ENCODE data around the gene NUP133.
"Not testable (repeated sequence)": the region's sequence is repeated elsewhere in the genome, so short reads cannot be mapped to it uniquely, and the experiment has no call there.

NUP133 gene

GRCh38 chr1:229411434-229412055 is 96.6 kb downstream of the NUP133 start:
- DNase-seq (ENCODE audit: low read depth), result no peak

DNA sequence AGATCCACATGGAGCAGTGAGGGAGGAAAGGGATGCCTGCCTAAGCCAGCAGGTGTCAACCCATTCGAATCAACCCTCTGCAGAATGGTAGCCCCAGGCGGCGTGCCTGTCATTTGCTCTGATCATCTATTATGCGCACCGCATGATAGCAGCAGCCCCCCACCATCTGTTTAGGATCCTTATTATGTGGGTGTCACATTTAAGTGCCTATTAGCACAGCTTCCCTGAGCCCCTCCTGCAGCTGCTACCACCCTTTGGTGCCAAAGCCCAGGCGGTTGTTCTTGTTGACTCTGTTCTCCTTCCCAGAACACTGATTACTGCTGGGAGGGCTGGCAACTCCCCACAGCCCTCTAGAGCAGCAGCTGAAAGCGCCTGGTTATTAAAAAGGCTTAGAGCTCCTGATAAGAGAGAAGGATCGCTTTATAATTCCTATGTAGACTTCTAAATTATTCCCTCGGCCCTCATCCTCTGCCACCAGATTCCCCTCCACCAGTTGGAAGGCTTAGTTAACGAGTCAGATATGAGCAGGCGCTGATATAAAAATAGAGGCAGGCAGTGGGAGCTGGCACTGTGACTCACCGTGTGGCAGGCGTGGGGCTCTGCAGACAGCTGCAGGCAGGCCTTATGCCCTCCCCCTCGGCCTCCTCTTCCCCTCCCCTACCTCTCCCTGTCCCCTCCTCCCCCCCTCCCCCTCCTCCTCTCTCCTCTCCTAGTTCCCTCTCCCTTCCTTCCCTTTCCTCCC is 97.3 kb downstream of the NUP133 start:
- DNase-seq (ENCODE audit: low read depth), result no peak

DNA sequence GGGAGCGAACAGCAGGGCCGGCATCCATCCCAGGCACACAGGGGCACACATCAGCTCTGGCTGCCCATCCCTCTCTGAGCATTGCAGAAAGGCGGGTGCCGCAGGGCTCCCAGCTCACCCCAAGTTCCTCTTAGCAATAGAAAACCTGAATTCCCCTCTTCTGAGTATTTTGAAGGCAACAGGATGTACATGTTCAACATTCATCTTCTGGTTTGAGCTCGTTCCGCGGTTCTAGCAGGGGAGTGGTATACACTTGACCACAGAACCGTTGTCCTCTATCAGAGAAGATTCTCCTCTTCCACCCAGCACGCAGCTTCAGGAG is 97.8 kb downstream of the NUP133 start:
- no peak for DNase-seq (ENCODE audit: low read depth)

DNA sequence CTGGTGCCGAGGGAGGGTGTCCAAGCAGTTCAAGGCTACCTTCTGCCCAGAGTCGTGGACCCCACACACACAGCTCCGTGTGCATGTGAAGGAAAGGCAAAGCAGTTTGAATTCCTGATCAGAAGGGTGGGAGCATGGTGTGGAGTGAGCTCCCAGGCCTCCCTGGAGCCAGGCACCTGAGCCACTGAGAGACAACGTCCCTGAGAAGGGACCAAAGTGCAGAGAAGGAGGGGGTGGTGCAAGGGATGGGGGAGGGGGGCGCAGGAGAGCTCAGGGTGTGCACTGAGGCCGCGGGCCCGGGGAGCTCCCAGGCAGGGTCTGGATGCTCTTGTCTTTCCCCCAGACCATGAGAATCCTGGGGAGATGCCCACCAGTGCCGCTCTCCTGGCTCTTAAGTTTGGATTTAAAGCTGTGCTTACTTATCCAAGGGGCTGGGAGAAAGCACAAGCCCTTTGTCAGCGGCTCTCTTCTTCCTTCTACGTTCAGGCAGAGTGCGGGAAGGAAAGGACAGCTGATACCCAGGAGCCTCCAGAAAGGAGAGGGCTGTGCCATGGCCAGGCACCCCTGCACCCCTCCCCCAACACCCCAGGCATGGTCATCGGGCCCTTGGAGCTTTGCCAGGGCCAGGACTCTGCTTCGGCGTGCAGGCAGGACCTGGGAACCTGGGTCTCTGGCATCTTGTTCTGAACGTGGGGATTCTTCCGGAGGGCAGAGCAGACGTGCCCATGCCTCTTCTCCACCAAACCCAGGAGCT is 98.3 kb downstream of the NUP133 start:
- no peak for DNase-seq (ENCODE audit: low read depth)

- no peak for DNase-seq (ENCODE audit: low read depth)
These were observed 99.6 kb downstream of the NUP133 start for GRCh38 chr1:229408458-229409037.

GRCh38 chr1:229407206-229408026 is 100.7 kb downstream of the NUP133 start:
- DNase-seq (ENCODE audit: low read depth), result no peak

GRCh38 chr1:229406798-229407197 is 101.3 kb downstream of the NUP133 start:
- DNase-seq (ENCODE audit: low read depth), result no peak

- no peak for DNase-seq (ENCODE audit: low read depth)
These were observed 104.6 kb downstream of the NUP133 start for GRCh38 chr1:229403573-229403972.

- DNase-seq (ENCODE audit: low read depth), result no peak
These were observed 105.1 kb downstream of the NUP133 start for GRCh38 chr1:229402993-229403392.

GRCh38 chr1:229402329-229402728 is 105.8 kb downstream of the NUP133 start:
- not testable (repeated sequence) for DNase-seq (ENCODE audit: low read depth)

DNA sequence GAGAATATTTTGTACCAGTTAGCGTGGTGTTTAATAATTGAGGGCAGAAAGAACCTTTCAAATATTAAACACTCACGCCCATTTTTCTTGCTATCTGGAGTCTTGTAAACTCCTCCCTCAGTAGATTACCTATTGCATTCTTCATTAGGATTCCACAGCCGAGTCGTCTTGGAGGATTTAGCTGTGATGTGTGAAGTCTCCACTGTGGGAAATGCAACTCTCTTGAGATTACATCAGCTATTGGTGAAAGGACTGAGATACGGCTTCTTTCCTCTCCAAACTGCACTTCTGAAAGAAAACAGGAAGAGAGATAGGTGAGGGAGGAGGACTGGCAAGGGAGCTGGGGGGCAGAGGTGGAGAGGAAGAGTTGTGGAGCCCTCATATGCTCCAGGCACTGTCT is 110.4 kb downstream of the NUP133 start:
- no peak for DNase-seq (ENCODE audit: low read depth)

DNA sequence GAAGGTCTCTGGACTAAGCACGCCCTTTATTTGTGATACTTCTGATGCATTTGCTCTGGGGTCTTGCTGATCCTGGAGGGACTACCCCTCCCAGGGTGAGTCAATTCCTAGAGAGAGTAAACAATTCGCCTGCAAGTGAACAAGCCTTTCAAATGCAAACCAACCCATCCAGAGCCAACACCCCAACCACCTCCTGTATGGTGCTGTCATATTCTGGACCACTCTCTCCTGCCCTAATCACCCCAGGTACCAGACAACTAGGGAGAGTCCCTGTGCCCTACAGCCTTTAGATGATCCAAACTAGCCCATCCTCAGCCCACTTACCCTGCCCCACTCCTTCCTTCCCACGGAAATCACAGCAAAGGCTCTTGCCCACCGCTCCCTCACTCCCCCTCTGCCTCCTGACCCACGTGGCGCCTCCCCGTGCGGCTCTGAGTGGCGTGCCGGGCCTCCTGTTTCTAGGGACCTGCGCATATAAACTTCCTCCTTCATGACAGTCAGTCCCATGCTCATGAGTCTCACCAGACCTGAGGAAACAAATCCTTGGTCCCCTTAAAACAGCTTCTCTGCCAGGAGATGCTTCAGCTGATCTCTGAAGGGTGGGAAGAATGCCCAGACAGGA is 111.4 kb downstream of the NUP133 start:
- no peak for DNase-seq (ENCODE audit: low read depth)

DNA sequence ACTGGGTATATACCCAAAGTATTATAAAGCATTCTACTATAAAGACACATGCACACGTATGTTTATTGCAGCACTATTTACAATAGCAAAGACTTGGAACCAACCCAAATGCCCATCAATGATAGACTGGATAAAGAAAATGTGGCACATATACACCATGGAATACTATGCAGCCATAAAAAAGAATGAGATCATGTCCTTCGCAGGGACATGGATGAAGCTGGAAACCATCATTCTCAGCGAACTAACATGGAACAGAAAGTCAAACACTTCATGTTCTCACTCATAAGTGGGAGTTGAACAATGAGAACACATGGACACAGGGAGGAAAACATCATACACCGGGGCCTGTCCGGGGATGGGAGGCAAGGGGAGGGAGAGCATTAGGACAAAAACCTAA is 113.6 kb downstream of the NUP133 start:
- not testable (repeated sequence) for DNase-seq (ENCODE audit: low read depth)

- DNase-seq (ENCODE audit: low read depth), result no peak
These were observed 115.2 kb downstream of the NUP133 start for GRCh38 chr1:229392936-229393335.
